MCF 10A (cell line): ENCODE data around the gene CNGA3. TPM values are rescaled to one million over a fixed set of nuclear protein-coding genes. Genes with fewer than 3 reads are reported as not detected.

Experiments used
- BruUV-seq: library from RNA; stranded (reverse); fragments of 400-500 nt; replicated peaks from 2 replicates; lab custom pipeline; 2021; lab: Mats Ljungman, UMichigan
- CTCF ChIA-PET: fragments of 300-600 bp; sonication (Branson Sonifier 250); formaldehyde crosslinking; extraction: SDS; loops from one replicate; lab custom pipeline; 2021; ENCODE audit warnings: antibody characterized with exemption, inconsistent platforms; lab: Yijun Ruan, JAX
- POLR2A ChIA-PET: fragments of 300-600, 350-650 bp; sonication (Branson Sonifier 250); formaldehyde crosslinking; extraction: SDS; loops from one replicate; lab custom pipeline; 2020; ENCODE audit warnings: antibody characterized with exemption, inconsistent platforms; lab: Yijun Ruan, JAX
- DNase-seq: peaks from one replicate; pipeline ENCODE4 v3.0.0-alpha.2; 2018; ENCODE audit not compliant: unreplicated experiment
- H3K27ac Mint-ChIP-seq: one replicate; pipeline ENCODE4 v1.8.0; 2022; ENCODE audit warnings: mild to moderate bottlenecking, low read depth, mixed read lengths; ENCODE audit not compliant: unreplicated experiment
- H3K27me3 Mint-ChIP-seq: one replicate; pipeline ENCODE4 v1.8.0; 2022; ENCODE audit warnings: mixed read lengths; ENCODE audit not compliant: insufficient read depth, unreplicated experiment
- H3K36me3 Mint-ChIP-seq: one replicate; pipeline ENCODE4 v1.8.0; 2022; ENCODE audit warnings: mild to moderate bottlenecking, moderate library complexity, mixed read lengths; ENCODE audit not compliant: insufficient read depth, unreplicated experiment
- H3K4me1 Mint-ChIP-seq: one replicate; pipeline ENCODE4 v1.8.0; 2022; ENCODE audit warnings: mixed read lengths; ENCODE audit not compliant: insufficient read depth, unreplicated experiment
- H3K4me3 Mint-ChIP-seq: one replicate; pipeline ENCODE4 v1.8.0; 2022; ENCODE audit warnings: mild to moderate bottlenecking, moderate library complexity, mixed read lengths; ENCODE audit not compliant: unreplicated experiment
- H3K9me3 Mint-ChIP-seq: one replicate; pipeline ENCODE4 v1.8.0; 2022; ENCODE audit warnings: mixed read lengths; ENCODE audit not compliant: unreplicated experiment
- CTCF ChIP-seq: fragments of 200-600 bp; IDR thresholded peaks from one replicate; pipeline ENCODE4 v1.8.0; 2022; ENCODE audit warnings: antibody characterized with exemption, mild to moderate bottlenecking; ENCODE audit not compliant: unreplicated experiment
- intact Hi-C: fragments of 100-400 bp; cut with micrococcal nuclease; formaldehyde crosslinking; loops from 2 replicates; pipeline ENCODE4 v1.14.1; 2022
- total RNA-seq: library from RNA; stranded (reverse); gene quantifications from 2 replicates; pipeline ENCODE4 v1.2.3, GENCODE V29; 2022

The CNGA3 gene
- total RNA-seq, 1 experiment from 2014 or later, result not detected

- TF ChIP-seq CTCF, result no peak
- DNase-seq, result no peak
- ChIA-PET POLR2A (no interaction called here), CTCF (interaction anchor here (1.1 to 1.9 kb wide), 3 partner anchors 15 to 564 kb away, joined by 3 to 8 read pairs (median 3); no protein-coding TSS in a partner anchor)
- Mint-ChIP-seq H3K4me1 (no peaks in the 10 kb centered on the region), H3K4me3 (no peak overlapping the region), H3K27ac (no peak overlapping the region), H3K36me3 (no peaks in the 10 kb centered on the region), H3K27me3 (peaks cover 10% of the 10 kb centered on the region), H3K9me3 (peaks cover 7% of the 10 kb centered on the region)
- intact Hi-C loops, result no loop called here
- no TSS peak for BruUV-seq
These were observed 23.5 kb downstream of the CNGA3 start for GRCh38 chr2:98369710-98370239.

GRCh38 chr2:98372121-98372520 is 25.9 kb downstream of the CNGA3 start:
- DNase-seq, result no peak
- intact Hi-C loops, result no loop called here
- H3K27me3 Mint-ChIP-seq, result peaks cover 34% of the 10 kb centered on the region
- H3K4me3 Mint-ChIP-seq, result no peak overlapping the region
- BruUV-seq, result no TSS peak
- no peak overlapping the region for H3K27ac Mint-ChIP-seq
- POLR2A ChIA-PET, result no interaction called here
- H3K36me3 Mint-ChIP-seq, result no peaks in the 10 kb centered on the region
- CTCF ChIA-PET, result interaction anchor here (0.6 to 1.2 kb wide), 2 partner anchors 41 to 103 kb away, joined by 3 to 4 read pairs; no protein-coding TSS in a partner anchor
- H3K4me1 Mint-ChIP-seq, result no peaks in the 10 kb centered on the region
- H3K9me3 Mint-ChIP-seq, result peaks cover 7% of the 10 kb centered on the region
- TF ChIP-seq CTCF, result no peak

GRCh38 chr2:98372579-98372978 is 26.3 kb downstream of the CNGA3 start:
- H3K4me3 Mint-ChIP-seq, result no peak overlapping the region
- intact Hi-C loops, result no loop called here
- H3K27me3 Mint-ChIP-seq, result peaks cover 38% of the 10 kb centered on the region
- no peak overlapping the region for H3K27ac Mint-ChIP-seq
- DNase-seq, result no peak
- H3K36me3 Mint-ChIP-seq, result no peaks in the 10 kb centered on the region
- BruUV-seq, result no TSS peak
- ChIA-PET POLR2A (no interaction called here), CTCF (interaction anchor here (0.6 to 1.2 kb wide), 3 partner anchors 40 to 104 kb away, joined by 3 to 4 read pairs (median 3); no protein-coding TSS in a partner anchor)
- TF ChIP-seq CTCF, result no peak
- H3K9me3 Mint-ChIP-seq, result peaks cover 4% of the 10 kb centered on the region
- no peaks in the 10 kb centered on the region for H3K4me1 Mint-ChIP-seq

- DNase-seq, result no peak
- Mint-ChIP-seq H3K4me3 (no peak overlapping the region), H3K36me3 (no peaks in the 10 kb centered on the region), H3K27ac (no peak overlapping the region), H3K9me3 (no peaks in the 10 kb centered on the region), H3K27me3 (peaks cover 42% of the 10 kb centered on the region), H3K4me1 (peaks cover 12% of the 10 kb centered on the region)
- CTCF ChIA-PET, result no interaction called here
- BruUV-seq, result no TSS peak
- TF ChIP-seq CTCF, result no peak
- POLR2A ChIA-PET, result no interaction called here
- intact Hi-C loops, result no loop called here
These were observed 28.0 kb downstream of the CNGA3 start for GRCh38 chr2:98374286-98374685.
